Neural cell (in vitro differentiated cells): ENCODE measurements around the gene CRIP1. TPM values are rescaled to one million over a fixed set of nuclear protein-coding genes. Genes with fewer than 3 reads are reported as not detected.

Source experiments
- H2AFZ ChIP-seq: fragments of 200-600, 300-800 bp; sonication (generic), shearing (Covaris generic); 2 replicates; pipeline ENCODE4 v1.6.0; 2014; ENCODE audit warnings: low read depth, mild to moderate bottlenecking, antibody characterized with exemption, low read length, moderate library complexity
- H3F3A ChIP-seq: fragments of 200-600 bp; shearing (Covaris generic); 2 replicates; pipeline ENCODE4 v1.6.1; 2016; ENCODE audit warnings: mild to moderate bottlenecking, moderate library complexity, mixed read lengths, antibody characterized with exemption, low read length; ENCODE audit not compliant: insufficient read depth, poor library complexity, severe bottlenecking
- H3K27ac ChIP-seq: fragments of 200-600, 300-800 bp; sonication (generic), shearing (Covaris generic); 2 replicates; pipeline ENCODE4 v1.5.1; 2014; ENCODE audit warnings: mild to moderate bottlenecking, low read length, moderate library complexity
- H3K27me3 ChIP-seq: fragments of 300-800, 200-600 bp; sonication (generic), shearing (Covaris generic); 2 replicates; pipeline ENCODE4 v1.6.0; 2014; ENCODE audit warnings: mild to moderate bottlenecking, low read depth, low read length, moderate library complexity; ENCODE audit not compliant: insufficient read depth
- H3K36me3 ChIP-seq: fragments of 300-800, 200-600 bp; sonication (generic), shearing (Covaris generic); 2 replicates; pipeline ENCODE4 v1.5.1; 2014; ENCODE audit warnings: mild to moderate bottlenecking, antibody characterized with exemption, low read length, moderate library complexity; ENCODE audit not compliant: insufficient read depth
- H3K4me2 ChIP-seq: fragments of 300-800, 200-600 bp; sonication (generic), shearing (Covaris generic); 2 replicates; pipeline ENCODE4 v1.6.0; 2014; ENCODE audit warnings: mild to moderate bottlenecking, low read length
- H3K4me3 ChIP-seq: fragments of 300-800, 200-600 bp; sonication (generic), shearing (Covaris generic); 2 replicates; pipeline ENCODE4 v1.5.1; 2014; ENCODE audit warnings: mild to moderate bottlenecking, low read length, moderate library complexity
- H3K79me2 ChIP-seq: fragments of 200-600 bp; shearing (Covaris generic); replicated peaks from 2 replicates; pipeline ENCODE4 v1.6.0; 2014; ENCODE audit warnings: mild to moderate bottlenecking, low read length, moderate library complexity; ENCODE audit not compliant: insufficient read depth
- H3K9ac ChIP-seq: fragments of 300-800, 200-600 bp; sonication (generic), shearing (Covaris generic); 2 replicates; pipeline ENCODE4 v1.6.1; 2016; ENCODE audit warnings: mild to moderate bottlenecking, low read length, mixed read lengths
- H3K9me2 ChIP-seq: fragments of 200-600 bp; shearing (Covaris generic); 2 replicates; pipeline ENCODE4 v1.6.1; 2016; ENCODE audit warnings: mild to moderate bottlenecking, low read length, mixed read lengths; ENCODE audit not compliant: insufficient read depth
- H3K9me3 ChIP-seq: fragments of 200-600, 300-800 bp; sonication (generic), shearing (Covaris generic); 2 replicates; pipeline ENCODE4 v1.6.1; 2016; ENCODE audit warnings: mild to moderate bottlenecking, mixed run types, low read length, moderate library complexity, mixed read lengths
- H4K20me1 ChIP-seq: fragments of 200-600 bp; shearing (Covaris generic); 2 replicates; pipeline ENCODE4 v1.6.1; 2016; ENCODE audit warnings: mild to moderate bottlenecking, mixed run types; ENCODE audit not compliant: insufficient read depth
- EP300 ChIP-seq: fragments of 450-650 bp; conservative IDR thresholded peaks from 2 replicates; pipeline ENCODE4 v1.6.1; 2014; ENCODE audit warnings: antibody characterized with exemption, mild to moderate bottlenecking, moderate library complexity; ENCODE audit not compliant: poor library complexity, severe bottlenecking
- EZH2 ChIP-seq: fragments of 200-600, 300-800 bp; shearing (Covaris generic), sonication (generic); IDR thresholded peaks from 2 replicates; pipeline ENCODE4 v1.6.1; 2014; ENCODE audit warnings: antibody characterized with exemption, low read length, borderline replicate concordance, mild to moderate bottlenecking; ENCODE audit not compliant: insufficient read depth, poor library complexity, severe bottlenecking
- MXI1 ChIP-seq: fragments of 450-650 bp; conservative IDR thresholded peaks from 2 replicates; pipeline ENCODE4 v1.6.1; 2014; ENCODE audit warnings: antibody characterized with exemption, mild to moderate bottlenecking; ENCODE audit not compliant: poor library complexity, severe bottlenecking
- POLR2AphosphoS5 ChIP-seq: IDR thresholded peaks from 2 replicates; pipeline ENCODE4 v1.6.1; 2012
- RAD21 ChIP-seq: fragments of 450-650 bp; conservative IDR thresholded peaks from 2 replicates; pipeline ENCODE4 v1.6.1; 2014; ENCODE audit warnings: antibody characterized with exemption, mild to moderate bottlenecking, moderate library complexity
- SMC3 ChIP-seq: fragments of 450-650 bp; conservative IDR thresholded peaks from 2 replicates; pipeline ENCODE4 v1.6.1; 2014; ENCODE audit warnings: antibody characterized with exemption, mild to moderate bottlenecking, moderate library complexity; ENCODE audit not compliant: poor library complexity
- TAF1 ChIP-seq: IDR thresholded peaks from 2 replicates; pipeline ENCODE4 v1.6.1; 2012; ENCODE audit warnings: low read depth
- polyA plus RNA-seq: library from polyadenylated mRNA; depleted of rRNA; stranded (reverse); fragments of >200 nt; gene quantifications from 2 replicates; pipeline ENCODE4 v1.2.3, GENCODE V29; 2014
- TF ChIP-seq, protein P1 (sequence below): fragments of 450-650 bp; IDR thresholded peaks from 2 replicates; pipeline ENCODE4 v1.5.1; 2014; ENCODE audit warnings: antibody characterized with exemption, mild to moderate bottlenecking, moderate library complexity; ENCODE audit not compliant: poor library complexity, severe bottlenecking
- TF ChIP-seq, protein P2 (sequence below): IDR thresholded peaks from 2 replicates; pipeline ENCODE4 v1.6.1; 2012; ENCODE audit warnings: borderline replicate concordance

The CRIP1 gene
- polyA plus RNA-seq, 1 donor from 2014 or later: 0.58 TPM

DNA sequence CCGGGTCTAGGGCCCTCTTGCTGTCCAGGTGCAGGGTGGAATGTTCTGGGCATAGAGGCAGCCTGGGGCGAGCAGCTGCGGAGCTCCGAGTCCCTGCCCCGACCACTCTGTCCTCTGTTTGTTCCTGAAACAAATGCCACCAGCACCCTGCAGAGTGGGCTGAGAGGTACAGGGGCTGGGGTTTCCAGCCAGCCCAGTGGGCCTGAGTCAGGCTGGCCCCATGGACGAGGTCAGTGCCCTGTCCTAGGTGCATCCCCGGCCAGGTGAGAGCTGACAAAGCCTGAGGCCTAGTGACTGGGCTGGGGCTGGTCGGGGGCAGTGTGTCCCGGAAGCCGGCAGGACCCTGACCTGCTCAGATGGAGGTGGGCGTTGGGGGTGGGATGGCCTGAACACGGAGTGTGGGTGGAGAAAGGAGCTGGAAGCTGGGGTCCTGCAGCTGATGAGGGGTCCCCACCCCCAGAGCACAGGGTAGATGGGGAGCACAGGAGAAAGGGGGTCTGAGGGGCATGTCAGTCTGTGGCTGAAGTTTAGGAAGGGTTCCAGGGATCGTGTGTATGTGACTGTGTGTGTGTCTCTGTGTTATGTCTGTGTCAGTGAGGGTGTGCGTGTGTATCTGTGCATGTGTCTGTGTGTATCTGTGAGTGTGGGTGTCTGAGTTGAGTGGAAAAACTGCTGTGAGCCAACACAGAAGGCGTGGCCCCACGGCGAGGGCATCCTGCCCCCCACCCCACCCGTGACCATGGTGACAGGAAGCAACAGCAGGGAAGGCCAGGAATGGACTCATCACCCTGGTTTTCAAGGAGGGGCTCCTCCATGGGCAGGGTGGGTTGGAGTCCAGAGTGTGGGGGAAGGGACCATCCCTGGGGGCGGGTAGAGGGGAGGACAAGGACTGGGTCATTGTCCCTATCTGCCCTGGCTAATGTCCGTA lies 2.4 kb upstream of the CRIP1 start:
- H4K20me1 ChIP-seq: no peaks in the 10 kb centered on the region
- no peaks in the 10 kb centered on the region for H3F3A ChIP-seq
- no peaks in the 10 kb centered on the region for H3K9me2 ChIP-seq
- no peaks in the 10 kb centered on the region for H3K36me3 ChIP-seq
- no peak overlapping the region for H3K9ac ChIP-seq
- no peak for TF ChIP-seq MXI1
- H3K4me3 ChIP-seq: no peak overlapping the region
- H3K27me3 ChIP-seq: peaks cover 29% of the 10 kb centered on the region
- H3K4me2 ChIP-seq: no peak overlapping the region
- no peak overlapping the region for H3K27ac ChIP-seq
- H2AFZ ChIP-seq: no peak overlapping the region
- no peaks in the 10 kb centered on the region for H3K79me2 ChIP-seq
- H3K9me3 ChIP-seq: no peaks in the 10 kb centered on the region

DNA sequence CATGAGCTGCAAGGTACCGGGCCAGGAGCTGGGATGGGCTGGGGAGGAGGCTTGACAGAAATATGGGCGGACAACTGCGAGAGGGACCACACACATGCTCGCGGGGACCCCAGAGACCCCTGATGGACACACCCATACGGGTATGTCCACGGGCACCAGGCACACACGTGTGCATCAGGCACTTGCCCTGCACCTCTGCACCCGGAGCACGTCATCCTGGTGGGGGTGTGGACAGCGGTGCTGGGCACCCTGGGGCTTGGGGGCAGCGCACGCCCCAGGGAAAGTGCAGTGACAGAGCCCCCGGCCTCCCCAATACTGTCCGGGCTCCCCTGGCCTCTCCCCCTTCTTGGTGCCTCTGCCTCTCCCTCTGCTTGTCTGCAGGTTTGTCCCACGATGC lies 1.7 kb upstream of the CRIP1 start:
- no peaks in the 10 kb centered on the region for H3K9me2 ChIP-seq
- no peaks in the 10 kb centered on the region for H3K36me3 ChIP-seq
- no peaks in the 10 kb centered on the region for H3K79me2 ChIP-seq
- no peak overlapping the region for H3K9ac ChIP-seq
- no peaks in the 10 kb centered on the region for H4K20me1 ChIP-seq
- H3K9me3 ChIP-seq: no peaks in the 10 kb centered on the region
- no peak overlapping the region for H3K4me2 ChIP-seq
- H3K27ac ChIP-seq: no peak overlapping the region
- H3K4me3 ChIP-seq: no peak overlapping the region
- H3K27me3 ChIP-seq: peaks cover 29% of the 10 kb centered on the region
- H3F3A ChIP-seq: no peaks in the 10 kb centered on the region
- TF ChIP-seq MXI1: no peak
- no peak for TF ChIP-seq SMC3
- no peak for TF ChIP-seq TAF1
- TF ChIP-seq, protein P1, sequence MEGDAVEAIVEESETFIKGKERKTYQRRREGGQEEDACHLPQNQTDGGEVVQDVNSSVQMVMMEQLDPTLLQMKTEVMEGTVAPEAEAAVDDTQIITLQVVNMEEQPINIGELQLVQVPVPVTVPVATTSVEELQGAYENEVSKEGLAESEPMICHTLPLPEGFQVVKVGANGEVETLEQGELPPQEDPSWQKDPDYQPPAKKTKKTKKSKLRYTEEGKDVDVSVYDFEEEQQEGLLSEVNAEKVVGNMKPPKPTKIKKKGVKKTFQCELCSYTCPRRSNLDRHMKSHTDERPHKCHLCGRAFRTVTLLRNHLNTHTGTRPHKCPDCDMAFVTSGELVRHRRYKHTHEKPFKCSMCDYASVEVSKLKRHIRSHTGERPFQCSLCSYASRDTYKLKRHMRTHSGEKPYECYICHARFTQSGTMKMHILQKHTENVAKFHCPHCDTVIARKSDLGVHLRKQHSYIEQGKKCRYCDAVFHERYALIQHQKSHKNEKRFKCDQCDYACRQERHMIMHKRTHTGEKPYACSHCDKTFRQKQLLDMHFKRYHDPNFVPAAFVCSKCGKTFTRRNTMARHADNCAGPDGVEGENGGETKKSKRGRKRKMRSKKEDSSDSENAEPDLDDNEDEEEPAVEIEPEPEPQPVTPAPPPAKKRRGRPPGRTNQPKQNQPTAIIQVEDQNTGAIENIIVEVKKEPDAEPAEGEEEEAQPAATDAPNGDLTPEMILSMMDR: no peak
- no peak for TF ChIP-seq POLR2AphosphoS5
- no peak for TF ChIP-seq EZH2
- no peak for TF ChIP-seq RAD21
- TF ChIP-seq EP300: no peak
- TF ChIP-seq, protein P2, sequence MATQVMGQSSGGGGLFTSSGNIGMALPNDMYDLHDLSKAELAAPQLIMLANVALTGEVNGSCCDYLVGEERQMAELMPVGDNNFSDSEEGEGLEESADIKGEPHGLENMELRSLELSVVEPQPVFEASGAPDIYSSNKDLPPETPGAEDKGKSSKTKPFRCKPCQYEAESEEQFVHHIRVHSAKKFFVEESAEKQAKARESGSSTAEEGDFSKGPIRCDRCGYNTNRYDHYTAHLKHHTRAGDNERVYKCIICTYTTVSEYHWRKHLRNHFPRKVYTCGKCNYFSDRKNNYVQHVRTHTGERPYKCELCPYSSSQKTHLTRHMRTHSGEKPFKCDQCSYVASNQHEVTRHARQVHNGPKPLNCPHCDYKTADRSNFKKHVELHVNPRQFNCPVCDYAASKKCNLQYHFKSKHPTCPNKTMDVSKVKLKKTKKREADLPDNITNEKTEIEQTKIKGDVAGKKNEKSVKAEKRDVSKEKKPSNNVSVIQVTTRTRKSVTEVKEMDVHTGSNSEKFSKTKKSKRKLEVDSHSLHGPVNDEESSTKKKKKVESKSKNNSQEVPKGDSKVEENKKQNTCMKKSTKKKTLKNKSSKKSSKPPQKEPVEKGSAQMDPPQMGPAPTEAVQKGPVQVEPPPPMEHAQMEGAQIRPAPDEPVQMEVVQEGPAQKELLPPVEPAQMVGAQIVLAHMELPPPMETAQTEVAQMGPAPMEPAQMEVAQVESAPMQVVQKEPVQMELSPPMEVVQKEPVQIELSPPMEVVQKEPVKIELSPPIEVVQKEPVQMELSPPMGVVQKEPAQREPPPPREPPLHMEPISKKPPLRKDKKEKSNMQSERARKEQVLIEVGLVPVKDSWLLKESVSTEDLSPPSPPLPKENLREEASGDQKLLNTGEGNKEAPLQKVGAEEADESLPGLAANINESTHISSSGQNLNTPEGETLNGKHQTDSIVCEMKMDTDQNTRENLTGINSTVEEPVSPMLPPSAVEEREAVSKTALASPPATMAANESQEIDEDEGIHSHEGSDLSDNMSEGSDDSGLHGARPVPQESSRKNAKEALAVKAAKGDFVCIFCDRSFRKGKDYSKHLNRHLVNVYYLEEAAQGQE: no peak
- no peak overlapping the region for H2AFZ ChIP-seq
